GM18502 (cell line): ENCODE measurements around the gene CCDC170.
"Not testable (repeated sequence)": the region's sequence is repeated elsewhere in the genome, so short reads cannot be mapped to it uniquely, and the experiment has no call there.

Source experiments
- ATAC-seq: cut with Tn5 transposase; IDR thresholded peaks from one replicate; pipeline ENCODE4 v1.9.1; 2021; ENCODE audit warnings: mild to moderate bottlenecking; ENCODE audit not compliant: unreplicated experiment, poor library complexity

The CCDC170 gene

DNA sequence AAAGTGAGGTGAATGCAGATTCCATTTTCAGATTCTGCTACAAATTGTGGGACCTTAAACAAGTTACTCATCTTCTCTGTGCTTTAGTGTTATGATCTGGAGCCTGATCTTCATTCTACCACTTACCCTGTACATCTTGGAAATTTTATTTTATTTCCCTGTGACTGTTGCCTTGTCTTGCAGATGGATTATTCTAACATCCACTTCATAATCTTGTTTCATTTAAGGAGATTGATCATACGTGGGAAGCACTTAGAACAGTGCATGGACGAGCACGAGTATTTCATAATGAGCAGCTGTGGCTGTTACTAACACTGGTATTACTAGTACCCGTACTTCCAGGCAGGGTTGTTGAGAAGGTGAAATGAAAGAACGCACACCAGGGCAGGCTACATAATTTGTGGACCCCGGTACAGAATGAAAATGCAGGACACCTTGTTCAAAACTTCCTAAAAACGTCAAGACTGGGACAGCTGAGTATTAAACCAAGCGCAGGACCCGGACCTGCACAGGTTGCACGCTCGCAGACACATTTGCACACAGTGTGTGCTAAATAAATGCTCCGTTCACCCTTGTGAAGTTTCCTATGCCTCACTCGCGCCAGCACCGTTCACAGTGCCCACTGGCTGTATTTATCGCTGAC lies 535 bp upstream of the CCDC170 start:
- no peak for ATAC-seq

DNA sequence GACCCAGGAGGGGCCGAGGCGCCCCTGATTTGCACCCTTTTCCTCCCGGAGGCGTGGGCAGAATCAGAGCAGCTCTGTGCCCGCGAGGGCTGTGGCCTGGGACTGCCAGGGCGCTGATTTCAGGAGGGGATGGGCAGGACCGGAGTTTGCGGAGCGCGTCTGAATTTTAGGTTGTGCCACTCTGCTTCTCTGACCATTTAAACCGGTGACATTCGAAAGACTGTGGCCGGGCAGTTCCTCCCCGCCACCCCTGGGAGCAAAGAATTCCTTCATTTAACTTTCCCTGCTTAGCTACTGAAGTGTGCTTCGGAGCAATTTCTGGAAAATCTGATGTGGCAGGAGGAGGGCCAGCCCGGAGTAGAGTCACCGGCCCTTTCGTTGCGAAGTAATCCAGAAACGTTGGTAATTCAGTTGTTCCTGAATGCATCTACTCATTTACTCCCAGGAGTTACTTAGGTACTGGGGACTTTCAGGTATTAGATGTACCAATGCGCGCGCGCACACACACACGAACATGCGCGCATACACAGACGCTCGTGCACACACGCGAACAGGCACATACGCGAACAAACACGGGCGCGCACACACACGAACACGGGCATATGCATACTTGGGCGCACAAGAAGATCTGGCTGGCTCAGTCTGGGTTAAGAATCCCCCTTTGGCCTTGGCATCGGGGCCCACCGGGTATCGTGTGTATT lies 568 bp downstream of the CCDC170 start:
- ATAC-seq = no peak

DNA sequence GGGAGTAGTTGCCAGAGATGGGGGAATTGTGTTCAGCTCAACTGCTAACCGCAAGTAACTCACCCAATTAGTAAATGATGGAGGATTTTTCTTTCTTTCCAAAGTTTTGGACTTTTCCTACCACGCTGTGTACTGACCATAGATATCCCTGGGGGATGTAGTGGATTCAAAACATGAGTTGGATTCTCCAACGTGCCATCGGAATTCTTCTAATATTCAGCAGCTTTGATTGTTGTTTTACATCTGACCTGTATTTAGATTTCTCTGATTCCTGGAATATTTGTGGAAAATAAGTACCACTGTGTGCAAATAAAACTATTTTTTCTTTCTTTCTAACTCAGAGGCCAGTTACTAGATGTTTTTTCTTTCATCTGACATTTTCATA lies 1.1 kb downstream of the CCDC170 start:
- no peak for ATAC-seq

DNA sequence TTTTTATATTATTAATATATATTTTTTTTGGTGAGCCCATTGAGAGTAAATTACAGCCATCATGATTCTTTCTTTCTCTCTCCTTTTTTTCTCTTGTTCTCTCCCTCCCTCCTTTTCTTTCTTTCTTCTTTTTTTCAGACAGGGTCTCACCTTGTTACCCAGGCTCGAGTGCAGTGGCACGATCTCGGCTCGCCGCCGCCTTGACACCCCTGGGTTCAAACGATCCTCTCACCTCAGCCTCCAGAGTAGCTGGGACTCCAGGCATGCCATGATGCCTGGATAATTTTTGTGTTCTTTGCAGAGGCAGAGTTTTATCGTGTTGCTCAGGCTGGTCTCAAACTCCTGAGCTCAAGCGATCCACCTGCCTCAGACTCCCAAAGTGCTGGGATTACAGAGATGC lies 1.6 kb downstream of the CCDC170 start:
- ATAC-seq = no peak

DNA sequence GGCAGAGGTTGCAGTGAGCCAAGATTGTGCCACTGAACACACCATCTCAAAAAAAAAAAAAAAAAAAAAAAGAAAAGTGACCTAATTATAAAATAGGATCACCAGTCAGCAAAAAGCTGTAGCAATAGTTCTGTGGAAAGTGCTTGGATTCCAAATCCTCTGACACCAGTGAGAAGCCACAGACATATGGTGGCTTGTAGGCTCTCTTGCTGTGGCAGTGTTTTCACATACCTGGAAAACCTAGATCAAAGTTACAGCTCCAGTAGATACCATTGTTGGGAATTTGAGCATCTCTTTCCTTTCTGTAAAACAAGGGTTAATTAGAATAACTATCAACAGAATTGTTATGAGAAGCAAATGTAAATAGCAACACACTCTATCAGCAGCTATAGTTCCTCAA lies 4.1 kb downstream of the CCDC170 start:
- ATAC-seq = peak; percentile 41

DNA sequence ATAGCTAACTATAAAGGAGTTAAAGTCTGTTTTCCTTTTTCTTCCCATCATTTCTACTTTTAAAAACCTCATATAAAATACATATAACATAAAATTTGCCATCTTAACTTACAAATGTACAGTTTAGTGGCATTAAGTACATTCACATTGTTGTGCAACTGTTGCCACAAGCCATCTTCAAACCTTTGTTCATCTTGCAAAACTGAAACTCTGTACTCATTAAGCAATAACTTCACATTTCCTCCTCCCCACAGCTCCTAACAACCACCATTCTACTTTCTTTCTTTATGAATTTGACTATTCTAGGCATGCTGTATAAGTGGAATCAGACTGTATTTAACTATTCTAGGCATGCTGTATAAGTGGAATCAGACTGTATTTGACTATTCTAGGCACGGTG lies 4.5 kb downstream of the CCDC170 start:
- peak; percentile 82 for ATAC-seq

DNA sequence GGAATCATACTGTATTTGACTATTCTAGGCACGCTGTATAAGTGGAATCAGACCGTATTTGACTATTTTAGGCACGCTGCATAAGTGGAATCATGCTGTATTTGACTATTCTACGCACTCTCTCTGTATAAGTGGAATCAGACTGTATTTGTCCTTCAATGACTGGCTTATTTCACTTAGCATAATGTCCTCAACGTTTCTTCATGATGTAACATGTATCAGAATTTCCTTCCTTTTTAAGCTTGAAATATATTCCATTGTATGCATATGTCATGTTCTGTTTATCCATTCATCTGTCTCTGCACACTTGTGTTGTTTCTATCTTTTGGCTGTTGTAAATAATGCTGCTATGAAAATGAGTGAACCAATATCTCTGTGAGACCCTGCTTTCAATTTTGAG lies 5.7 kb downstream of the CCDC170 start:
- no peak for ATAC-seq

DNA sequence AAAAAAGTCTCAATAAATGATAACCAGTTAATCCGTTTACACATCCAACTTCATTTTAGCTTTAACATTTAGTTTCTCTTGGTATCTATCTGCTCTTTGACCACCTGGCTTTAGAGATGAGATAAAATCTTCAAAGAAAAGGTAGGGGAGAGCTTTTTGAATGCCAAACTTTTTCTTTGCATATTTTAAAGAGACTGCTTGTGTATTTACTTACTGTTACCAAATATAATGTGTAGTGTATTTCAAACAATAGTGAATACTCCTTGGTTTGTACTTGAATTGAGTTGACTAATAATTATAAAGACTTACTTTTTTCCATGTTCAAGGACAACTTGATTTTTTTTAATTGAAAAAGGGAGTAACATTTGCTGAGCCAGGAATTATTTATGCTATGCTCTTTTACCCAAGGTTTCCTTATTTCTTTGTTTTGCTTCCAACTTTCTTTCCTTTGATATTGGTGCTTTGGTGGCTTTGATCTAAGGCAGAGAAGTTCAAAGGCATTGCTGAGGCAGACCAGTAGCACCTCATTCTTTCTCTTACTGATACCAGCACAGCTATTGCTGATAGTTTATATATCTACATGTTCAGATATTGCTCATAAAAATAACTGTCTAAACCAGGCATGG lies 7.8 kb downstream of the CCDC170 start:
- no peak for ATAC-seq

DNA sequence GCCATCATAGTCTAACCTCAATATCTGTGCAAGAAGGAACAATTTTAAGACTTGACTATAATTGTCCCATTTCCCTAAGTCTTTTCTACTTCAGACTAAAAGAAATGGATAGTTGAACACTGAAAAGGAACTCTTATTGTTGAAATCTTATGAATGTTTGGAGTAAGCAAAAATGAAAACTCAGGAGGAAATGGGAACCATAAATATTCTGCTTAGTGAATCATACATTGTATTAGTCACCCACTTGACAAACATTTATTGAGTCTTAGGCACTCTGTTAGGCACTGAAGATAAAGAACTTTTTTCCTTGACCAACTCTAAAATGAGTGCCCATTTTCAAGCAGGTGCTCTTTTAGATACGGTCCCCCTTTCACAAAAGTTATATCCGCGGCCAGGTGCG lies 8.7 kb downstream of the CCDC170 start:
- no peak for ATAC-seq

DNA sequence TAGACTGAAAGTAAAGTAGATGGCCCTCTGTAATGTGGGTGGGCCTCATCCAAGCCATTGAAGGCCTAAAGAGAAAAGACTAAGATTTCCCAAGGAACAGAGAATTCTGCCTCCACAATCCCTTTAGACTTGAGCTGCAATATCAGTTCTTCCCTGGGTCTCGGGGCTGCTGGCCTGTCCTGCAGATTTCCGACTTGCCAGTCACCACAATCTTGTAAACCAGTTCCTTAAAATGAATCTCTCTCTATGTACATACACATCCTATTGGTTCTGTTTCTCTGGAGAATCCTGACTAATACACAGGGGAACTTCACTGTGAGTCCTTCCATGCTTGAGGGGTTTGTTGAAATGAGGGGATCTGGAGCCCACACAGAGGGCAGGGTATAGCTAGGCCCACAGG lies 12.9 kb downstream of the CCDC170 start:
- ATAC-seq = no peak

DNA sequence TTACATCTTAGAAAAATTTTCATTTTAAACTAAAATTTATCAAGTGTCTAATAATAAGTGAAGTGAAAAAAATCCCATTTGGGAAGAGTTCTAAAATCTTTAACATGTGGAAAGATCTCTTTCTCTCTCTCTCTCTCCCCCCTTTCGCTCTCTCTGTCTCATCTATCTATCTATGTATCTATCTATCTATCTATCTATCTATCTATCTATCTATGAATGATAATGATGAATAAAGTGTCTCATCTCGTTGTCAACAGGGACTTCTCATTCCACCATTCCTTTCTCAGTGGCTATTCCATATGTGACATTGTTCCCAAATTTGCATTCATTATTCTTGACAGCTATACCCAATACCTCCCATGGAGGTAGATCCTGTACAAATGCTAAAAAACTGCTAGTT lies 15.2 kb downstream of the CCDC170 start:
- no peak for ATAC-seq

DNA sequence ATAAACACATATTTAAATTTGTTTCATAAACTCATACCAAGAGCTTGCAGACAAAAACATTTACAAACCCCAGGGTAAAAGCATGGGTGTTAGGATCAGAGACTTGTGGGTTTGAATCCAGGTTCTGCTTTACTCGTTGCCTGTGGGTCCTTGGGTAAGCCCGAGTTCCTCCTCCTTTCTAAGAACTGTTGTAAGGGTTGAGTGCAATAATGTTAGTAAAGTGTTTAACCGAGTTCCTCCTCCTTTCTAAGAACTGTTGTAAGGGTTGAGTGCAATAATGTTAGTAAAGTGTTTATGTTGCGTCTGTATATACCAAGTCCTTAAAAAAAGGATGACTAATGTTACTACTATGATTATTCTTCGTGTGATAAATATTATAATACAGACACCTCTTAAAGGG lies 18.7 kb downstream of the CCDC170 start:
- ATAC-seq = no peak

DNA sequence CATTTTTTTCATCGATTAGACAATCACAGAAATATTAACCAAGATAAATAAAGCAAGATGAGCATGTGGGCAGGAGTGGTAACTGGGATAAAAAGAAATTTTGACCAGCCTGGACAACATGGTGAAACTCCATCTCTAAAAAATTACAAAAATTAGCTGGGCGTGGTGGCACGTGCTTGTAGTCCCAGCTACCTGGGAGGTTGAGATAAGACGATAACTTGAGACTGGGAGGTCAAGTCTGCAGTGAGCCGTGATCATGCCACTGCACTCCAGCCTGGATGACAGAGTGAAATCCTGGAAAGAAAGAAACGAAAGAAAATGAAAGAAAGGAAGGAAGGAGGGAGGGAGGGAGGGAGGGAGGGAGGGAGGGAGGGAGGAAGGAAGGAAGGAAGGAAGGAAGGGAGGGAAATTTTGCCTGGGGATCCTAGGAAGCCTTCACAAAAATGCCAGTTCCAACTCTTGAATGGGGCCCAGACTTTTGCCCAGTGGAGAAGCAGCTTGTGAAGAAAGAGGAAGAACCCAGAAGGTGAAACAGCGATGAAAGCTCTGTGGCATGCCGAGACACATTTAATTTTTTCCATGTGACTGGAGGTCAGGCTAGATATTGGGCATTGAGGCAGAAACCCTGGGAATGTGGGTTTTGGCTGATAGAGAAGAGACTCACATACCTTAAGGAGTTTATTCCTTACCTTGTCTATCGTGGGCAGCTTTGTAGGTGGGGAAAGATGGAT lies 20.3 kb downstream of the CCDC170 start:
- no peak for ATAC-seq

DNA sequence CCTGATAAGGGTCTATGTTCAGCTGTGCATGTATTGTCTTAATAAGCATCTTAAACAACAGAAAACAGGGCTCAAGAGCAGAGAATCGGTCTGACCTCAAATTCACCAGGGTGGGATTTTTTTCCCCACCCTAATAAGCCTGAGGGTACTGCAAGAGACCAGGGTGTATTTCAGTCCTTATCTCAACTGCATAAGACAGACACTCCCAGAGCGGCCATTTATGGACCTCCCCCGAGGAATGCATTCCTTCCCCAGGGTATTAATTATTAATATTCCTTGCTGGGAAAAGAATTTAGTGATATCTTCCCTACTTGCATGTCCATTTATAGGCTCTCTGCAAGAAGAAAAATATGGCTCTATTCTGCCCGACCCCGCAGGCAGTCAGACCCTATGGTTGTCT lies 25.2 kb downstream of the CCDC170 start:
- not testable (repeated sequence) for ATAC-seq

DNA sequence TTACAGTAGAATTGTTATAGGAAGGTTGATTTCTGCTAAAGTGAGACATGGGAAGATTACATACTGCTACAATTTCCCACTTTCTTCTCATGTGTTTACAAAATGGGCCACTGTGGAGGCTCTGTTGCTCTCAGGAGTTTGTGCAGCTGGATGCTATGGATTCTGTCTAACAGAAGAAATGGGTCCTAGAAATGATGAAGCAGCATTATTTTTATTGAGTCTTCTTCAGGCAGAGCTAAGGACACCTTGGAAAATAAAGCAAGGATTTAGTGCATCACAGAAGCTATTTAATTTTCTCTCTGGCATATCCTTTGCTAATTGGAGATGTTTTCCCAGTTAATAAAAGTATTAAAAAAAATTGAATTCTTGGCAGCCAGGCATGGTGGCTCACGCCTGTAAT lies 29.2 kb downstream of the CCDC170 start:
- ATAC-seq = no peak

DNA sequence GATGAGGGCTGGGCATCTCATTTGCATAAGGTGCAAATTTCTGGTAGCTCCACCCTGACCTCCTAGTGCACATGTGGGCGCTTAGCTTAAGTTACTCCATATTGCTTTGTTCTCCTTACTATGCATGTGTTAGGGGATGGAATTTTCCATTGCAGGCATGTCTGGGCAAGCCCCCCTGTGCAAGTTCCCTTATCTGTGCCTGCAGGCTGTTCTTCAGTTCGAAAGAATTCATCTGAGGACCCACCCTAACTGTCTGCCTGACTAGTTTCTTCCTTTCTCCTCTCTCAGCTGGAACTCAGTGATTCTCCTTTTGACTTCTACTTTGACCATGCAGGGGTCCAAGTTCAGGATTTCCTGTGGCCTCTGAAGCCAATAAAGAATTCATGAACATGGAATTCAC lies 30.2 kb downstream of the CCDC170 start:
- no peak for ATAC-seq

DNA sequence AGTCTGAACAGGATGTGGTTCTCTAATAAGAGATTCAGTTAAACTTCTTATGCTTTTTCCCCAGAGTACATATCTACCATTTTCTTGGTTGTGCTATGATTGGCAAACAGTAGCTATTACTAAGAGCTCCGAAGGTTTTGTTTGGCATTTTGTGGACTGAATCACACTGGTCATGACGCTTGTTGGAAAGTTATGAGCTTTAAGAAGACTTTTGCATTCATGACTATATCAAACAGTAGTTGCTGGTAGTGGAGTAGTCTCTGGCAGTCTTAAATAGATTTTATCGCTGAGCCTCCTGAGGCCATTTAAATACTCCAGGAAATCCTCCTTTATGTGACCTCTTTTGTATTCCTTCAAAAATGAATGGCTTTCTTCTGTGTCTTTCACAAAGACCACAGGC lies 40.8 kb downstream of the CCDC170 start:
- no peak for ATAC-seq

DNA sequence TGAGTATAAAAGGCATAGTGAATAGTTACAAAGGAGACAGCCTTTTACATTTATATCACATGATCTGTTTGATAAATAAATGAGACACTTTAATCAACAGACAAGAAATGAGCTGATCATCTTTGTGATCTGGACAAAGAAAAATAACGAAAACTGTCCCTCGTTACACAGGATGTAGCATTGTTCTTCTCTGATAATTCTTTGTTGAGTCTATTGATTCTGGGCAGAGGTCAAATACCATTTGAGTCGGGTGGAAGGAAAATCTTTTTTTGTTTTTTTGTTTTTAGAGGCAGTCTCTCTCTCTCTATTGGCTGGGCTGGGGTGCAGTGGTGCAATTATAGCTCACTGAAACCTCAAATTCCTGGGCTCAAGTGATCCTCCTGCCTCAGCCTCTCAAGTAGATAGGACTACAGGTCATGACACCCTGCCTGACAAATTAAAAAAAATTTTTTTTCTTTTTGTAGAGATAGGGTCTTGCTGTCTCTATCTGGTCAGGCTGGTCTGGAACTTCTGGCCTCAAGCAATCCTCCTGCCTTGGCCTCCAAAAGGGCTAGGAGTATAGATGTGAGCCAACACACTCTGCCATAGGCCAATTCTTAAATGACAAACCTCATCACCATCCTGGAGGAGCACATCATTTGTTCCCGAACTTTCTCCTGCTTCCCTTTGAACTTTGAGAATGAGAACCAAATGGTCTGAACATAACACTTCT lies 41.8 kb downstream of the CCDC170 start:
- ATAC-seq = no peak

DNA sequence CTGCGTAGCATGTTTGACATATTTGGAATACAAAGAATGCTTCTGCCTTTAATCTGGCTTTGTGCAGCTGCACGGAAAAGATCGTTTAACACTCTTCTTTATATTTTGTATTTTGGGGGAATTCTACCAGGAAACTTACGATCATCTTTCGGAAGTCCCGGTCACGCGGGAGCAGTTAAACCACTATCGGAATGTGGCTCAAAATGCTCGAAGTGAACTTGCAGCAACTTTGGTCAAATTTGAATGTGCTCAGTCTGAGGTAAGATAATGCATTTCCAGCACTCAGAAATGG lies 42.3 kb downstream of the CCDC170 start:
- no peak for ATAC-seq

DNA sequence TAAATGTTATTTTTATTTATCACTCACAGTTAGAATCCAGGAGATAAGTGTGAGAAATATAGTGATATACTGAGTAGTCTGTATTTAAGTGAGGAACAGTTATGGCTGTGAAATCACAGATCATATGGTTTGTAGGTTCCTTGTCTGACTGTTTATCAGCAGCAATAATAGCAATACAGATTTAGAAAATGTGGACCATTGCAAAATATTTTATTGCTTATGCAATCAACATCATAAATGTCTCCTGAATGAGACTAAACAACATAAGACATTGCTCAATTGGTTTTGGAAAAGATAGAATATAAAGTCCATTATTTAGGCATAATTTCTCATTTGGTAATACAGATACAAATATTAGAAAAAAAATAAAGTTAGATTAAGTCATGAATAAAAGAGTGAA lies 43.7 kb downstream of the CCDC170 start:
- ATAC-seq = no peak
